Activated CD4-positive, alpha-beta T cell treated with anti-CD3 and anti-CD28 coated beads, Interleukin-2, amount 50 U/mL, for 16 hours (primary cell): ENCODE results near the gene KIAA1958.

Experiments used
- DNase-seq: peaks from one replicate; pipeline ENCODE4 v3.0.0-alpha.2; 2020

The KIAA1958 gene

GRCh38 chr9:112533660-112534059 is 47.0 kb downstream of the KIAA1958 start:
- no peak for DNase-seq

- DNase-seq: no peak
Measured at GRCh38 chr9:112535301-112535700, 48.7 kb downstream of the KIAA1958 start.

GRCh38 chr9:112535811-112536210 is 49.2 kb downstream of the KIAA1958 start:
- DNase-seq: no peak

GRCh38 chr9:112537561-112537960 is 50.9 kb downstream of the KIAA1958 start:
- DNase-seq: no peak

- no peak for DNase-seq
Measured at GRCh38 chr9:112540800-112541199, 54.2 kb downstream of the KIAA1958 start.

- no peak for DNase-seq
Measured at GRCh38 chr9:112541685-112542084, 55.1 kb downstream of the KIAA1958 start.

GRCh38 chr9:112542593-112543292 is 56.1 kb downstream of the KIAA1958 start:
- DNase-seq: no peak

GRCh38 chr9:112544477-112544876 is 57.9 kb downstream of the KIAA1958 start:
- DNase-seq: no peak

- DNase-seq: no peak
Measured at GRCh38 chr9:112545237-112545636, 58.6 kb downstream of the KIAA1958 start.

GRCh38 chr9:112546149-112547012 is 59.8 kb downstream of the KIAA1958 start:
- no peak for DNase-seq

GRCh38 chr9:112548051-112548440 is 61.4 kb downstream of the KIAA1958 start:
- no peak for DNase-seq

- DNase-seq: no peak
Measured at GRCh38 chr9:112548836-112549595, 62.4 kb downstream of the KIAA1958 start.

- DNase-seq: no peak
Measured at GRCh38 chr9:112550531-112550930, 63.9 kb downstream of the KIAA1958 start.

- DNase-seq: no peak
Measured at GRCh38 chr9:112551641-112552040, 65.0 kb downstream of the KIAA1958 start.

- DNase-seq: no peak
Measured at GRCh38 chr9:112552229-112553056, 65.8 kb downstream of the KIAA1958 start.

- DNase-seq: no peak
Measured at GRCh38 chr9:112553256-112553826, 66.7 kb downstream of the KIAA1958 start.

- DNase-seq: no peak
Measured at GRCh38 chr9:112554516-112554915, 67.9 kb downstream of the KIAA1958 start.

- DNase-seq: no peak
Measured at GRCh38 chr9:112555101-112555643, 68.5 kb downstream of the KIAA1958 start.

- DNase-seq: no peak
Measured at GRCh38 chr9:112555844-112556482, 69.3 kb downstream of the KIAA1958 start.

- no peak for DNase-seq
Measured at GRCh38 chr9:112556497-112557442, 70.1 kb downstream of the KIAA1958 start.
